Panc1 (cell line): ENCODE results near the gene FIBP. TPM values are rescaled to one million over a fixed set of nuclear protein-coding genes. Genes with fewer than 3 reads are reported as not detected.

ENCODE experiments used
- ATAC-seq: fragments of 200-7000 bp; cut with Tn5 transposase; 2 replicates; pipeline ENCODE4 v1.9.1; 2020; ENCODE audit warnings: mild to moderate bottlenecking, moderate library complexity
- BruUV-seq: library from RNA; stranded (reverse); fragments of 400-500 nt; replicated peaks from 2 replicates; lab custom pipeline; 2021; lab: Mats Ljungman, UMichigan
- CTCF ChIA-PET: fragments of 300-600 bp; sonication (Branson Sonifier 250); formaldehyde crosslinking; loops from one replicate; lab custom pipeline; 2022; ENCODE audit warnings: antibody characterized with exemption; lab: Charles Lee
- POLR2A ChIA-PET: fragments of 300-600 bp; sonication (Branson Sonifier 250); formaldehyde crosslinking; loops from one replicate; lab custom pipeline; 2022; ENCODE audit warnings: antibody characterized with exemption; lab: Charles Lee
- DNase-seq: peaks from one replicate; pipeline ENCODE4 v3.0.0-alpha.2; 2010; ENCODE audit warnings: low read depth, low spot score
- H3K27ac ChIP-seq: 2 replicates; pipeline ENCODE4 v1.5.1; 2011; ENCODE audit warnings: mild to moderate bottlenecking, low read length, inconsistent platforms
- H3K27me3 ChIP-seq: fragments of 200-500 bp; sonication (Bioruptor generic); 2 replicates; pipeline ENCODE4 v1.6.0; 2014; ENCODE audit warnings: low read length, inconsistent platforms; ENCODE audit not compliant: control insufficient read depth, insufficient read depth
- H3K36me3 ChIP-seq: fragments of 200-500 bp; sonication (Bioruptor generic); 2 replicates; pipeline ENCODE4 v1.5.1; 2014; ENCODE audit warnings: inconsistent platforms, mild to moderate bottlenecking, low read length, moderate library complexity; ENCODE audit not compliant: control insufficient read depth, insufficient read depth
- H3K4me1 ChIP-seq: 2 replicates; pipeline ENCODE4 v1.5.1; 2011; ENCODE audit warnings: inconsistent platforms, mild to moderate bottlenecking, low read length, moderate library complexity; ENCODE audit not compliant: control insufficient read depth, insufficient read depth
- H3K4me3 ChIP-seq, 2 experiments: 2 replicates each; pipeline ENCODE4 v1.5.1; 2011 to 2012; ENCODE audit warnings: low read depth in 2 of 2, low read length in 2 of 2, mild to moderate bottlenecking in 2 of 2, inconsistent platforms in 1 of 2, moderate library complexity in 1 of 2
- H3K9me3 ChIP-seq: fragments of 200-500 bp; sonication (Bioruptor generic); 2 replicates; pipeline ENCODE4 v1.5.1; 2014; ENCODE audit warnings: low read depth, mild to moderate bottlenecking, inconsistent platforms, low read length, moderate library complexity; ENCODE audit not compliant: control insufficient read depth, insufficient read depth
- POLR2AphosphoS5 ChIP-seq: IDR thresholded peaks from 2 replicates; pipeline ENCODE4 v1.6.1; 2012; ENCODE audit warnings: mild to moderate bottlenecking, low read depth, low read length, moderate library complexity
- SIN3A ChIP-seq: IDR thresholded peaks from 2 replicates; pipeline ENCODE4 v1.6.1; 2012; ENCODE audit warnings: low read depth, mild to moderate bottlenecking, low read length, moderate library complexity, borderline replicate concordance; ENCODE audit not compliant: insufficient read depth
- TCF7L2 ChIP-seq: IDR thresholded peaks from 2 replicates; pipeline ENCODE4 v1.6.1; 2011; ENCODE audit warnings: mild to moderate bottlenecking, low read depth, low read length, inconsistent platforms
- in situ Hi-C: cut with HindIII; loops from 2 replicates; pipeline ENCODE4 v1.10.0; 2016; ENCODE audit warnings: low sequenced_read_pairs, low pct_unique_long_range_greater_than_20kb
- intact Hi-C: fragments of 100-400 bp; cut with micrococcal nuclease; formaldehyde crosslinking; loops from one replicate; pipeline ENCODE4 v1.10.0; 2022; ENCODE audit not compliant: unreplicated experiment
- total RNA-seq: library from RNA; stranded (reverse); gene quantifications from one replicate; pipeline ENCODE4 v1.2.1, GENCODE V29; 2021; ENCODE audit not compliant: unreplicated experiment
- TF ChIP-seq, protein P1 (sequence below), 2 experiments: IDR thresholded peaks; 2 replicates each; pipeline ENCODE4 v1.6.1; 2011 to 2012; ENCODE audit warnings: low read depth in 2 of 2, control low read depth in 1 of 2, low read length in 1 of 2, mild to moderate bottlenecking in 1 of 2, moderate library complexity in 1 of 2; ENCODE audit not compliant: insufficient read depth in 1 of 2
- TF ChIP-seq, protein P2 (sequence below): fragments of 450-650 bp; IDR thresholded peaks from 2 replicates; pipeline ENCODE4 v1.5.1; 2017; ENCODE audit warnings: mild to moderate bottlenecking

FIBP gene
- total RNA-seq, 1 experiment from 2014 or later: 105 TPM

DNA sequence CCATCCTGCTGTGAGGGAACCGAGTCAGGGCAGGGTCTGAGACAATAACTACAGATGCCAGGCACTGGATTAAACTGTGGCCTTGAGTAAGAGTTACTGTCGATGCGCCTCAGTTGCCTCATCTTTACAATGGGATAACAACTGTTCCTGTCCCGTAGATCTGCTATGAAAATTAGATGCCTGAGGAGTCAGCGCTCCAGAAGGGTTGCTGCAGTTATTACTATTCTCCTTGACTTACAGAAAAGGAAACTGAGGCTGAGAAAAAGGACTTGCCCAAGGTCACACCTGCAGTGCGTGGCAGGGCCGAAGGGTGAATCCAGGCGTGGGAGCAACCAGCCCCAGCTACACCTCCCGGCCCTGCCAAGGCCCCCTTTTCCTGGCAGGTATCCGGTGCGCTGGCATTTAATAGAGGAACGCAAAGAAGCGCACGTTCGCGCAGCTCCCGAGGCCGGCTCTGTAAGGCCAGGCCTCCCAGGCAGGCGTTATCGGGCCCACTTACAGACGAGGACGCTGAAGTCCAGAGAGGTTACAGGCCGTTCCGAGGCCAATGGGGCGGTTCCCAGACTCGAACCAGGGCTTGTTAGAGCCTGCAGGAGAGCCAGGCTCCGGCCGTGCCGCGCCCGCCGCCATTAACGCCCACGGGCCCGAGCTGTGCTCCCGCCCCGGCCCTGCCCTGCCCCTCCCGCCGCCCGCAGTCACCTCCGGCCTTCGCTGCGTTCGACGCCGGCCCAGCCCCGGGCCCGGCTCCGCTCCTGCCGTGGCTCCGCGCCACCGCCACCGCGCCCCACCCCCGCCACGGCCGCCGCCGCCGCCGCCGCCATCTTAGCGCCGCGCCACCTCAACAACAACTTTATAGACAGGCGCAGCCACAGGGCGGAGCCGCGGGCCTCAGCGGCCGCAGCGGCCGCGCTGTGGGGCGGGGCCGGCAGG, 30.2 kb upstream of the FIBP start, which contains the start of gene C11orf68:
C11orf68 (minus strand) TSS at position 852 of the 930 bp plus-strand sequence; CDS start at position 821, 31 bp downstream.
- peak; percentile 45 for ATAC-seq
- H3K9me3 ChIP-seq: no peaks in the 10 kb centered on the region
- BruUV-seq: no TSS peak
- peaks cover 60% of the 10 kb centered on the region for H3K4me1 ChIP-seq
- in situ Hi-C loops: no loop called here
- H3K36me3 ChIP-seq: peaks cover 3% of the 10 kb centered on the region; the same call in 1 of the 2 replicates
- ChIA-PET CTCF (no interaction called here), POLR2A (interaction anchor here (1.2 to 3.8 kb wide), 2 partner anchors 17 to 20 kb away, joined by 4 to 35 read pairs; partner anchors contain the start of gene FOSL1)
- H3K27me3 ChIP-seq: no peaks in the 10 kb centered on the region
- TF ChIP-seq, protein P1, sequence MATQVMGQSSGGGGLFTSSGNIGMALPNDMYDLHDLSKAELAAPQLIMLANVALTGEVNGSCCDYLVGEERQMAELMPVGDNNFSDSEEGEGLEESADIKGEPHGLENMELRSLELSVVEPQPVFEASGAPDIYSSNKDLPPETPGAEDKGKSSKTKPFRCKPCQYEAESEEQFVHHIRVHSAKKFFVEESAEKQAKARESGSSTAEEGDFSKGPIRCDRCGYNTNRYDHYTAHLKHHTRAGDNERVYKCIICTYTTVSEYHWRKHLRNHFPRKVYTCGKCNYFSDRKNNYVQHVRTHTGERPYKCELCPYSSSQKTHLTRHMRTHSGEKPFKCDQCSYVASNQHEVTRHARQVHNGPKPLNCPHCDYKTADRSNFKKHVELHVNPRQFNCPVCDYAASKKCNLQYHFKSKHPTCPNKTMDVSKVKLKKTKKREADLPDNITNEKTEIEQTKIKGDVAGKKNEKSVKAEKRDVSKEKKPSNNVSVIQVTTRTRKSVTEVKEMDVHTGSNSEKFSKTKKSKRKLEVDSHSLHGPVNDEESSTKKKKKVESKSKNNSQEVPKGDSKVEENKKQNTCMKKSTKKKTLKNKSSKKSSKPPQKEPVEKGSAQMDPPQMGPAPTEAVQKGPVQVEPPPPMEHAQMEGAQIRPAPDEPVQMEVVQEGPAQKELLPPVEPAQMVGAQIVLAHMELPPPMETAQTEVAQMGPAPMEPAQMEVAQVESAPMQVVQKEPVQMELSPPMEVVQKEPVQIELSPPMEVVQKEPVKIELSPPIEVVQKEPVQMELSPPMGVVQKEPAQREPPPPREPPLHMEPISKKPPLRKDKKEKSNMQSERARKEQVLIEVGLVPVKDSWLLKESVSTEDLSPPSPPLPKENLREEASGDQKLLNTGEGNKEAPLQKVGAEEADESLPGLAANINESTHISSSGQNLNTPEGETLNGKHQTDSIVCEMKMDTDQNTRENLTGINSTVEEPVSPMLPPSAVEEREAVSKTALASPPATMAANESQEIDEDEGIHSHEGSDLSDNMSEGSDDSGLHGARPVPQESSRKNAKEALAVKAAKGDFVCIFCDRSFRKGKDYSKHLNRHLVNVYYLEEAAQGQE (IDR thresholded peaks at IDR 0.05; ENCODE audit: insufficient read depth in 1 of 2, low read depth in 2 of 2, low read length in 1 of 2): no peak
- no peak for TF ChIP-seq SIN3A
- no peak for TF ChIP-seq TCF7L2
- TF ChIP-seq POLR2AphosphoS5: peak; percentile 17; the same call in 1 of the 2 replicates
- TF ChIP-seq, protein P2, sequence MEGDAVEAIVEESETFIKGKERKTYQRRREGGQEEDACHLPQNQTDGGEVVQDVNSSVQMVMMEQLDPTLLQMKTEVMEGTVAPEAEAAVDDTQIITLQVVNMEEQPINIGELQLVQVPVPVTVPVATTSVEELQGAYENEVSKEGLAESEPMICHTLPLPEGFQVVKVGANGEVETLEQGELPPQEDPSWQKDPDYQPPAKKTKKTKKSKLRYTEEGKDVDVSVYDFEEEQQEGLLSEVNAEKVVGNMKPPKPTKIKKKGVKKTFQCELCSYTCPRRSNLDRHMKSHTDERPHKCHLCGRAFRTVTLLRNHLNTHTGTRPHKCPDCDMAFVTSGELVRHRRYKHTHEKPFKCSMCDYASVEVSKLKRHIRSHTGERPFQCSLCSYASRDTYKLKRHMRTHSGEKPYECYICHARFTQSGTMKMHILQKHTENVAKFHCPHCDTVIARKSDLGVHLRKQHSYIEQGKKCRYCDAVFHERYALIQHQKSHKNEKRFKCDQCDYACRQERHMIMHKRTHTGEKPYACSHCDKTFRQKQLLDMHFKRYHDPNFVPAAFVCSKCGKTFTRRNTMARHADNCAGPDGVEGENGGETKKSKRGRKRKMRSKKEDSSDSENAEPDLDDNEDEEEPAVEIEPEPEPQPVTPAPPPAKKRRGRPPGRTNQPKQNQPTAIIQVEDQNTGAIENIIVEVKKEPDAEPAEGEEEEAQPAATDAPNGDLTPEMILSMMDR: no peak
- H3K4me3 ChIP-seq: peak within 1 kb of the TSS; percentile 91 to 97
- DNase-seq: no peak
- H3K27ac ChIP-seq: peak within 1 kb of the TSS; percentile 99
- intact Hi-C loops: no loop called here

DNA sequence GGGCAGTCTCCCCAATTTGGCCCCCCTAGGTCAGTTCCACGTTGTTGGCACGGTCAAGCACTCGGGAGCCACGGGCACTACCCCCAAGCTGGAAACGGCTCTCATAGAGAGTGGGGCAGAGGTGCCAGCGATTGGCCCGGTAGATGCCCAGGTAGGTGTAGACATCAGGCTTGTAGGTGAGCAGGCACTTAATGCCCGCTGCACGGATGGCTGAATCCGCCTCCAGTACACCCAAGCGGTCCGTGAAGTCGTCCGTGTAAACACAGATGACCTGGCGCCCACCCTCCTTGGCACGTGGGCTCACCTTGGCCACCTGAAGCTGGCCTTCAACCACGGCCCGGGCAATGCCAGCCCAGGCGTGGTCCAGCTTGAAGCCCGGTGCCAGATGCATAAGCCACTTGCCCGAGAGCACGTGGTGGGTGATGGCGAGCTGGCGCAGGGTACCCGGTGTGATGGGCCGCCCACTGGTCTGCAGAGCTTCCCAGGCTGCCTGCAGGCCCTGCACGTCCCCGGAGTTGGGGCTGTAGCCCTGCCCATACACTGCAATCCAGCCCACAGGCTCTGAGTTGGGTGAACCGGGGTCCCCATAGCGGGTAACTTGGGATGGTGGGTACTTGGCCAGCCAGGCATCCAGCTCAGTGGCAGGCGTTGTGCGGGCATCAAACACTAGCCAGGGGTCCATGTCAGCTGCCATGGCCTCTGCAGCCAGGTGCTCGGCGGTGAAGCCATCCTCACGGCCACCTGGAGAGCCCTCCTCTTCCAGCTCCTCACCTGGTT, 29.4 kb upstream of the FIBP start:
- Histone ChIP-seq H3K9me3 (no peaks in the 10 kb centered on the region), H3K4me1 (peaks cover 68% of the 10 kb centered on the region), H3K27ac (peak overlapping the region; percentile 99), H3K27me3 (no peaks in the 10 kb centered on the region), H3K36me3 (peaks cover 3% of the 10 kb centered on the region; the same call in 1 of the 2 replicates), H3K4me3 (peak overlapping the region; percentile 86 to 97)
- intact Hi-C loops: no loop called here
- in situ Hi-C loops: no loop called here
- ChIA-PET POLR2A (interaction anchor here (0.5 to 3.8 kb wide), 3 partner anchors 16 to 20 kb away, joined by 4 to 35 read pairs (median 9); partner anchors contain the start of gene FOSL1), CTCF (no interaction called here)
- TSS peak; percentile 94 for BruUV-seq
- ATAC-seq: no peak
- no peak for DNase-seq
- TF ChIP-seq, protein P1 (IDR thresholded peaks at IDR 0.05; ENCODE audit: insufficient read depth in 1 of 2, low read depth in 2 of 2, low read length in 1 of 2): no peak; a peak in 1 of 4 replicates
- TF ChIP-seq, protein P2: no peak
- TF ChIP-seq POLR2AphosphoS5 (peak; percentile 76), SIN3A (0 out of 2 replicates have a peak, but pooled peaks have one; percentile 15), TCF7L2 (no peak)
